COR-L47 (cell line): ENCODE results near the gene ACSL5.

Experiments used
- DNase-seq: peaks from one replicate; lab custom pipeline; 2025; lab: John Stamatoyannopoulos, UW

Gene ACSL5

GRCh38 chr10:112465299-112465883, 91.5 kb downstream of the ACSL5 start:
- no peak for DNase-seq

GRCh38 chr10:112466802-112467201, 92.9 kb downstream of the ACSL5 start:
- DNase-seq, result no peak

DNA sequence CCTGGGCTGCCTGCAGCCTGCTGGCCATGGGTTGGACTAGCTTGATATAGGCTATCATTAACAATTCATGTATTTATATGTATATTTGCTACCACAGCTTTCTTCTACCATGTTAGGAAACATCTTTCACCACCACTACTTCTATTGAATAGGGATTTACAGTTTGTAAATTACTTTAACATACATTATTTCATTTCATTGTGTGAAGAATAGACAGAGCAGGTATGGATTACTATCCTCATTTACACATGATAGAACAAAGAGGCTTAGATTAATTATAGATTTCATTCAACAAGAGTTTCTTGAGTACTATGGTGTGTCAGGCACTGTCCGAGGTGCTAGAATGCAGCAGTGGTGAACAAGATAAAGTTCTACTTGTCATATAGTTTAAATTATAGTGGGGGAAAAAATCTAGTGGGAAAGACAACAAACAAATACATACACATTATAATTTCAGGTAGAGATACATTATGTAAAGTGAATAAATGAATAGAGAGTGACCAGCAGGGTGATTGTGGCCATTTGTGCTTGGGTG, 93.7 kb downstream of the ACSL5 start:
- DNase-seq, result no peak

- DNase-seq, result no peak
Observed at GRCh38 chr10:112471878-112472487, 98.1 kb downstream of the ACSL5 start.

- no peak for DNase-seq
Observed at GRCh38 chr10:112475575-112476218, 101.8 kb downstream of the ACSL5 start.
